DOHH2 (cell line): Measurements from ENCODE around the gene PRMT3.
A peak's percentile ranks its signal among the peaks of the same experiment; 100 is the strongest.

ENCODE experiments used
- H3F3A ChIP-seq: fragments of 200-600 bp; sonication (generic), shearing (Covaris generic); 2 replicates; pipeline ENCODE4 v1.6.0; 2016; ENCODE audit warnings: antibody characterized with exemption, mild to moderate bottlenecking; ENCODE audit not compliant: control insufficient read depth, insufficient read depth
- H3K27ac ChIP-seq: fragments of 200-600 bp; sonication (generic); 2 replicates; pipeline ENCODE4 v1.5.1; 2014; ENCODE audit warnings: low read depth, mild to moderate bottlenecking, low read length, moderate library complexity
- H3K27me3 ChIP-seq: fragments of 200-600 bp; sonication (generic); 2 replicates; pipeline ENCODE4 v1.6.1; 2014; ENCODE audit warnings: mild to moderate bottlenecking, low read length, mixed read lengths; ENCODE audit not compliant: control insufficient read depth
- H3K36me3 ChIP-seq: fragments of 200-600 bp; sonication (generic); 2 replicates; pipeline ENCODE4 v1.6.1; 2014; ENCODE audit warnings: mild to moderate bottlenecking, low read length, moderate library complexity, mixed read lengths; ENCODE audit not compliant: control insufficient read depth
- H3K4me1 ChIP-seq: fragments of 200-600 bp; sonication (generic); 2 replicates; pipeline ENCODE4 v1.6.1; 2014; ENCODE audit warnings: mild to moderate bottlenecking, low read length, mixed read lengths; ENCODE audit not compliant: control insufficient read depth
- H3K4me2 ChIP-seq: fragments of 200-600 bp; sonication (generic); 2 replicates; pipeline ENCODE4 v1.6.0; 2014; ENCODE audit warnings: mild to moderate bottlenecking, low read length, moderate library complexity
- H3K4me3 ChIP-seq: fragments of 200-600 bp; sonication (generic); 2 replicates; pipeline ENCODE4 v1.5.1; 2014; ENCODE audit warnings: mild to moderate bottlenecking, low read length, mixed read lengths
- H3K79me2 ChIP-seq: fragments of 200-600 bp; sonication (generic); 2 replicates; pipeline ENCODE4 v1.6.1; 2014; ENCODE audit warnings: mild to moderate bottlenecking, low read length, mixed read lengths; ENCODE audit not compliant: control insufficient read depth
- H3K9me2 ChIP-seq: fragments of 200-600 bp; sonication (generic); replicated peaks from 2 replicates; pipeline ENCODE4 v1.6.1; 2014; ENCODE audit warnings: mild to moderate bottlenecking, low read length, mixed read lengths; ENCODE audit not compliant: control insufficient read depth
- H3K9me3 ChIP-seq: fragments of 200-600 bp; sonication (generic); 2 replicates; pipeline ENCODE4 v1.6.1; 2014; ENCODE audit warnings: antibody characterized with exemption, low read length, mixed read lengths; ENCODE audit not compliant: control insufficient read depth, insufficient read depth
- H4K20me1 ChIP-seq: fragments of 200-600 bp; sonication (generic); 2 replicates; pipeline ENCODE4 v1.6.0; 2014; ENCODE audit warnings: low read depth, mild to moderate bottlenecking, antibody characterized with exemption, low read length, moderate library complexity; ENCODE audit not compliant: control insufficient read depth, insufficient read depth
- EZH2phosphoT487 ChIP-seq: fragments of 200-600 bp; sonication (generic); IDR thresholded peaks from 2 replicates; pipeline ENCODE4 v1.6.1; 2017; ENCODE audit warnings: borderline replicate concordance, mild to moderate bottlenecking, antibody characterized with exemption, low read length, moderate library complexity, mixed read lengths
- TF ChIP-seq, protein P1 (sequence below): fragments of 200-600 bp; sonication (generic); IDR thresholded peaks from one replicate; pipeline ENCODE4 v1.5.1; 2014; ENCODE audit warnings: antibody characterized with exemption, mild to moderate bottlenecking, low read depth, low read length; ENCODE audit not compliant: poor library complexity, severe bottlenecking

Gene PRMT3

GRCh38 chr11:20387261-20388095 is at the start of gene PRMT3:
TSS of gene PRMT3 (plus strand) at chr11:20387716. CDS start at chr11:20387747, 31 bp downstream.
- H3K4me1 ChIP-seq: peaks cover 19% of the 10 kb centered on the region
- peaks cover 53% of the 10 kb centered on the region for H3K79me2 ChIP-seq
- no peaks in the 10 kb centered on the region for H4K20me1 ChIP-seq
- peak within 1 kb of the TSS; percentile 89 for H3K4me3 ChIP-seq
- TF ChIP-seq, protein P1, sequence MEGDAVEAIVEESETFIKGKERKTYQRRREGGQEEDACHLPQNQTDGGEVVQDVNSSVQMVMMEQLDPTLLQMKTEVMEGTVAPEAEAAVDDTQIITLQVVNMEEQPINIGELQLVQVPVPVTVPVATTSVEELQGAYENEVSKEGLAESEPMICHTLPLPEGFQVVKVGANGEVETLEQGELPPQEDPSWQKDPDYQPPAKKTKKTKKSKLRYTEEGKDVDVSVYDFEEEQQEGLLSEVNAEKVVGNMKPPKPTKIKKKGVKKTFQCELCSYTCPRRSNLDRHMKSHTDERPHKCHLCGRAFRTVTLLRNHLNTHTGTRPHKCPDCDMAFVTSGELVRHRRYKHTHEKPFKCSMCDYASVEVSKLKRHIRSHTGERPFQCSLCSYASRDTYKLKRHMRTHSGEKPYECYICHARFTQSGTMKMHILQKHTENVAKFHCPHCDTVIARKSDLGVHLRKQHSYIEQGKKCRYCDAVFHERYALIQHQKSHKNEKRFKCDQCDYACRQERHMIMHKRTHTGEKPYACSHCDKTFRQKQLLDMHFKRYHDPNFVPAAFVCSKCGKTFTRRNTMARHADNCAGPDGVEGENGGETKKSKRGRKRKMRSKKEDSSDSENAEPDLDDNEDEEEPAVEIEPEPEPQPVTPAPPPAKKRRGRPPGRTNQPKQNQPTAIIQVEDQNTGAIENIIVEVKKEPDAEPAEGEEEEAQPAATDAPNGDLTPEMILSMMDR: peak; percentile 18
- TF ChIP-seq EZH2phosphoT487: no peak
- H3F3A ChIP-seq: peaks cover 2% of the 10 kb centered on the region; the same call in 1 of the 2 replicates
- no peaks in the 10 kb centered on the region for H3K27me3 ChIP-seq
- H3K9me2 ChIP-seq: no peaks in the 10 kb centered on the region
- peak within 1 kb of the TSS; percentile 87 for H3K4me2 ChIP-seq
- no peaks in the 10 kb centered on the region for H3K9me3 ChIP-seq
- H3K36me3 ChIP-seq: peaks cover 42% of the 10 kb centered on the region
- H3K27ac ChIP-seq: peak within 1 kb of the TSS; percentile 78

- no peaks in the 10 kb centered on the region for H3K36me3 ChIP-seq
- TF ChIP-seq, protein P1: no peak
- TF ChIP-seq EZH2phosphoT487: no peak
Observed at GRCh38 chr11:20342347-20343141, 45.0 kb upstream of the PRMT3 start.

GRCh38 chr11:20351136-20351535 is 36.4 kb upstream of the PRMT3 start:
- Histone ChIP-seq H3K9me3 (no peaks in the 10 kb centered on the region), H3K4me3 (no peak overlapping the region), H3K4me1 (no peaks in the 10 kb centered on the region), H3K79me2 (no peaks in the 10 kb centered on the region), H4K20me1 (no peaks in the 10 kb centered on the region), H3K27ac (no peak overlapping the region), H3K27me3 (peaks cover 6% of the 10 kb centered on the region; the same call in 1 of the 2 replicates), H3K4me2 (no peak overlapping the region), H3K36me3 (no peaks in the 10 kb centered on the region), H3K9me2 (no peaks in the 10 kb centered on the region), H3F3A (no peaks in the 10 kb centered on the region)
- TF ChIP-seq EZH2phosphoT487: no peak
- TF ChIP-seq, protein P1: no peak

More at GRCh38 chr11:20342347-20343141, 45.0 kb upstream of the PRMT3 start:
- H3K9me3 ChIP-seq: no peaks in the 10 kb centered on the region
- H3K27ac ChIP-seq: no peak overlapping the region
- no peak overlapping the region for H3K4me2 ChIP-seq
- no peaks in the 10 kb centered on the region for H4K20me1 ChIP-seq
- no peaks in the 10 kb centered on the region for H3K79me2 ChIP-seq
- H3K4me3 ChIP-seq: no peak overlapping the region
- H3K27me3 ChIP-seq: peaks cover 10% of the 10 kb centered on the region
- H3K4me1 ChIP-seq: no peaks in the 10 kb centered on the region
- H3F3A ChIP-seq: no peaks in the 10 kb centered on the region
- H3K9me2 ChIP-seq: no peaks in the 10 kb centered on the region
